C4-2B (cell line): Measurements from ENCODE around the gene CHURC1.

Experiments
- ZFX ChIP-seq: fragments of 450-650 bp; IDR thresholded peaks from 2 replicates; pipeline ENCODE4 v1.6.1; 2017
- TF ChIP-seq, protein P1 (sequence below): fragments of 450-650 bp; conservative IDR thresholded peaks from 2 replicates; pipeline ENCODE4 v1.5.1; 2017; ENCODE audit warnings: mild to moderate bottlenecking

DNA sequence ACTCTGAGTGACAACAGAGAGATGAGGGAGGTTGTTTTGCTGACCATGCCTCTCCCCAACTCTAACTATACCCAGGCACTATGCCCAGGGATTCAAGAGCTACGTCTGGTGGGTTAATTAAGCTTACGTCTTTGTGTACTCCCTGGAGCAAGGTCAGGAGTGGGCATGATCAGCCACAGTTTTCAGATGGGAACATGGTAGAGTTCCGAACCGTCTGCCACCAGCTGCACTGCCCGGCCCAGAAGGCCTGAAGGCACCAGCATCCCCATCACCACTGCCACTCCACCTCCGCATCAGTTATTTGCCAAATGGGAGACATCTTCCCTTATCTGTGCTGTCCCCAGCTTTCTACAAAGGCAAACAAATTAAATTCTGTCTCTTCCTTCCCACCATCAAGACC is 39.4 kb downstream of the CHURC1 start:
- TF ChIP-seq, protein P1, sequence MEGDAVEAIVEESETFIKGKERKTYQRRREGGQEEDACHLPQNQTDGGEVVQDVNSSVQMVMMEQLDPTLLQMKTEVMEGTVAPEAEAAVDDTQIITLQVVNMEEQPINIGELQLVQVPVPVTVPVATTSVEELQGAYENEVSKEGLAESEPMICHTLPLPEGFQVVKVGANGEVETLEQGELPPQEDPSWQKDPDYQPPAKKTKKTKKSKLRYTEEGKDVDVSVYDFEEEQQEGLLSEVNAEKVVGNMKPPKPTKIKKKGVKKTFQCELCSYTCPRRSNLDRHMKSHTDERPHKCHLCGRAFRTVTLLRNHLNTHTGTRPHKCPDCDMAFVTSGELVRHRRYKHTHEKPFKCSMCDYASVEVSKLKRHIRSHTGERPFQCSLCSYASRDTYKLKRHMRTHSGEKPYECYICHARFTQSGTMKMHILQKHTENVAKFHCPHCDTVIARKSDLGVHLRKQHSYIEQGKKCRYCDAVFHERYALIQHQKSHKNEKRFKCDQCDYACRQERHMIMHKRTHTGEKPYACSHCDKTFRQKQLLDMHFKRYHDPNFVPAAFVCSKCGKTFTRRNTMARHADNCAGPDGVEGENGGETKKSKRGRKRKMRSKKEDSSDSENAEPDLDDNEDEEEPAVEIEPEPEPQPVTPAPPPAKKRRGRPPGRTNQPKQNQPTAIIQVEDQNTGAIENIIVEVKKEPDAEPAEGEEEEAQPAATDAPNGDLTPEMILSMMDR = no peak
- no peak for TF ChIP-seq ZFX
